ENCODE results near the gene GCKR.
"Not testable (repeated sequence)": the region's sequence is repeated elsewhere in the genome, so short reads cannot be mapped to it uniquely, and the experiment has no call there.

GCKR gene

DNA sequence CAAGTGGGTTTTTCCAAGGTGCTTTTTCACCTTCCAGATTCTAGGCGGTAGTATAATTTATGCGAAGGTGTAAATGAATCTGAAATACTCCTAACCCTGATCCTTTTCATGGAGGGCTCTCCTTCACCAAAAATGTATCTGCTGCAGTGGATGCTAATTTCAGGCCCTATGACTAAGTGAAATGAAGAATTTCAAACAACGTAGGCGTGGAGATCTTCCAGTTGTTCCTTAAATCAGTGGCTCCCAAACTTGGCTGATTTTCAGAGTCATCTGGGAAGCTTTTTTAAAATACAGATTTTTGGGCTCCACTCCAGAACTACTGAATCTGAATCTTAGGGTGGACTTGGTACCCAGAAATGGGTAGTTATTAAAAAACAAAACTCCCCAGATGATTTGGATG, 5.5 kb downstream of the GCKR start:
- DNase-seq (ENCODE audit: low read depth): no peak
- H3K4me3 ChIP-seq (ENCODE audit: low read depth, low read length): no peak overlapping the region

DNA sequence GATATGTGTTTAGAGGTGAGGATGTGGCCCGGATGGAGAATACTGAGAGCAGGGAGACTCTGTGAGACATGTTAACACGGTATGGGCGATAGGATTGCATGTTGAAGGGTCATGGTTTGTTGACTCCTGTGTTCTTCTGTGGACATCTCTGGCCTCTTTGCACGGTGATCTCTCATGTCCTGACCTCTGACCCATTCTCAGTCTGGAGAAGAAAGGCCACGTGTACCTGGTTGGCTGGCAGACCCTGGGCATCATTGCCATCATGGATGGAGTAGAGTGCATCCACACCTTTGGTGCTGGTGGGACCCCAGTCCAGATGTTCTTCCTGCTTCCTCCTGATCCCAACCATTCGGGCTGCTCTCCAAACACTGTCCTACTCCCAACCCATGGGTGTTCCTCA, 9.9 kb downstream of the GCKR start:
- H3K4me3 ChIP-seq (ENCODE audit: low read depth, low read length): no peak overlapping the region
- no peak for DNase-seq (ENCODE audit: low read depth)

DNA sequence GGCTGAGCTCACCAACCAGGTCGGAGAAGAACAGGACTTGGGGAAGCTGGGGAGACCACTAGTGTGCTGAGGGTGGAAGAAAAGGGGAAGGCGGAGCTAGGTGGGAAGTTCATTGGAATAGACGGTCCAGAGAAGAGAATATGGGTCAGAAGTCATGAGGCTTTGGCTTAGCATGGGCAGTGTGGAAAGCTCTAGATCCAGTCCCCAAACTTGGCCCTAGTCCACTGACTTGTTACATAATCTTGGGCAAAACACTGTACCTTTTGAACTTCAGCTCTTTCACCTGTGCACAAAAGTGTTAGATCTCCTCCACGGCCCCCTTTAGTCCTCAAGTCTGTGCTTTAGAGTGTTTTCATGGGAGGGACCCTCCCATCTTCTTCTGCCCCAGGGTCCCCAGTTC, 10.7 kb downstream of the GCKR start:
- no peak for DNase-seq (ENCODE audit: low read depth)
- no peak overlapping the region for H3K4me3 ChIP-seq (ENCODE audit: low read depth, low read length)

DNA sequence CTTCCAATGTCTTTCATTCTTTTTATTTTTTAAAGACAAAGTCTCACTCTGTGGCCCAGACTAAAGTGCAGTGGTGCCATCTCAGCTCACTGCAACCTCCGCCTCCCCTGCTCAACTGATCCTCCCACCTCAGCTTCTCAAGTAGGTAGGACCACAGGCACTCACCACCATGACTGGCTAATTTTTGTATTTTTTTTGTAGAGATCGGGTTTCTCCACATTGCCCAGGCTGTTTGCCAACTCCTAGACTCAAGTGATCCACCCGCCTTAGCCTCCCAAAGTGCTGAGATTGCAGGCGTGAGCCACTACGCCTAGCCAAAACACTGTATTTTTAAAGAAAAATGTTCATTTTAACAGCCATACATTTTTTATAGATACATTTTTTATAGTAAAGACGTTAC, 12.7 kb downstream of the GCKR start:
- DNase-seq (ENCODE audit: low read depth): peak; percentile 33
- no peak overlapping the region for H3K4me3 ChIP-seq (ENCODE audit: low read depth, low read length)

DNA sequence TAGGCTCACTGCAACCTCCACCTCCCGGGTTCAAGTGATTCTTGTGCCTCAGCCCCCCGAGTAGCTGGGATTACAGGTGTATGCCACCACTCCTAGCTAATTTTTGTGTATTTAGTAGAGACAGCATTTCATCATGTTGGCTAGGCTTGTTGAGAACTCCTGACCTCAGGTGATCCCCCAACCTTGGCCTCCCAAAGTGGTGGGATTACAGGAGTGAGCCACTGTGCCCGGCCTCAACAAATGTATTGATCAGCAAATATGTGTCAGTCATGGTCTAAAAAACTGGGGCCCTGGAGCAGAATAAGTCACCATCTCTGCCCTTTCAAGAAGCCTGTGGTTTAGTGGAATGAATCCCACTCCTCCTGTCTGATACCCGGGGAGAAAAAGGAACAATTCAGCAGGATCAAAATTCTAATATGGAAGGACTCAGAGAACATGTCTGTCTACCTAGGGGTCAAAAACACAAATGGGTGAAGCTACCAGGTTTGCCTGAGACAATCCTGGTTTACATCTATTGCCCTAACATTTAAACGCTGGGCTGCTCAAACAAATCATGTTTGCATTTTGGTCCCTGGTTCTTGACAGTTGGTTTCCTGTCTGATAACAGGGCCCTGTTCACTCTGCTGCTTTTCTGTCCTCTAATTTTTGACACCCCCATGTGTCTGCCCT, 21.6 kb downstream of the GCKR start:
- H3K4me3 ChIP-seq (ENCODE audit: low read depth, low read length): no peak overlapping the region
- no peak for DNase-seq (ENCODE audit: low read depth)

DNA sequence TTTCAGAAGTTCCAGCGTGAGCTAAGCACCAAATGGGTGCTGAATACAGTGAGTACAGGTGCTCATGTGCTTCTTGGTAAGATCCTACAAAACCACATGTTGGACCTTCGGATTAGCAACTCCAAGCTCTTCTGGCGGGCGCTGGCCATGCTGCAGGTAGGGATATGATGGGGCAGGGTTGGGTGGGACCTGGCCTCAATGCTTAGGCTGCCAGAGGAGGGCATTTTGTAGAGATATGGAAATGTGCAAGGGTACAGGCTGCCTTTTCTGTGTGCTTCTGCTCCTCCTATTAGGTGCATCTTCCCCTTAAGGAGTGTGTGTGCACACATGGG, 22.1 kb downstream of the GCKR start:
- no peak for DNase-seq (ENCODE audit: low read depth)
- no peak overlapping the region for H3K4me3 ChIP-seq (ENCODE audit: low read depth, low read length)

DNA sequence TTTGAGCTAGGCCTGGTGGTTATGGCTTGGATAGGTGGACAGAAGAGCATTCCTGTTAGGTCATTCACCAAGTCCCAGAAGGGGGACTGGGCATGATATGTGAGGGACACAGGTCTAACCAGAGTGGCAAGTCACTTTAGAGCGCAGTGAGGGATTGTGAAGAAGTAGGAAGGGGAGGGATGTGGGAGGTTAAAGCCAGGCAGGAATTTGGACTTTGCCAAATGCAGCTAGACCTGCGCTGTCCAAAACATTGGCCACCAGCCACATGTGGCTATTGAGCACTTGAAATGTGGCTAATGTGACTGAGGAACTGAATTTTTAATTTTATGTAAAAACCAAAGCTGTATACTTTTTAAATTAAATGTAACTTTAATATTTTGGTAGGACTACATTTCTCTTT, 23.7 kb downstream of the GCKR start:
- no peak for DNase-seq (ENCODE audit: low read depth)

DNA sequence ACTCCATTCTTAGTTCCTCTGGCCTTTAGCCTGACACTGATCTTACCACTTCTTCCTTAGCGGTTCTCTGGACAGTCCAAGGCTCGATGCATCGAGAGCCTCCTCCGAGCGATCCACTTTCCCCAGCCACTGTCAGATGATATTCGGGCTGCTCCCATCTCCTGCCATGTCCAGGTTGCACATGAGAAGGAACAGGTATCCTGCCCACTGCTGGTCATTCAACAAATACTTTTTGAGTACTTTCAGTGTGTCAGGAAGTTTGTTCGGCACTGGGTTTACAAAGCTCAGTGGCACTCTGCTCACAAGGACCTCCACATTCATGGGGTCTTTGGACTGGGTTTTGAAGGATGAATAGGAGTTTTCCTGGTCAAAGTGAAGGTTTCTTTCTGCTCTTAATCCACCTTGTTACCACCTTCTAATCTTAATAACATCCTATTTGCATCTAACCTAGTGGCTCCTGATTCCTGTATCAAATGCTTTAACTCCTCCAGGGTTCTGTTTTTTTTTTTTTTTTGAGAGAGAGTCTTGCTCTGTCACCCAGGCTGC, 25.8 kb downstream of the GCKR start:
- DNase-seq (ENCODE audit: low read depth): no peak
- no peak overlapping the region for H3K4me3 ChIP-seq (ENCODE audit: low read depth, low read length)

More for the DNA sequence above, 23.7 kb downstream of the GCKR start:
- H3K4me3 ChIP-seq (ENCODE audit: low read depth, low read length): no peak overlapping the region

DNA sequence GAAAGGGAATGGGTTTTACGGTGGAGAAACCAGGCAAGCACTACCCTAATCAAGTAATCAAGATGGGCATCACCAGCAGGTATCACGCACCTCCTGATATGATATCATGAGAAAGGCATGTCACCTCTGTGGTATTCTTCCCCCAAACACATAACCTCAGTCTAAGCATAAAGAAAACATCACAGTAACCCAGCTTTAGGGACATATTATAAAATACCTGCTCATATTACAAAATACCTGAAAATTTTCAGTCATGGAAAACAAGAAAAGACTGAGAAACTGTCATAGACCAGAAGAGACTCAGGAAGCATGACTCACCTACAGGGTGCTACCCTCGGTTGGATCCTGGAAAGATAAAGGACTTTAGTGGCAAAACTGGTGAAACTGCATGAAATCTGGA, 30.5 kb downstream of the GCKR start:
- DNase-seq (ENCODE audit: low read depth): no peak
- H3K4me3 ChIP-seq (ENCODE audit: low read depth, low read length): no peak overlapping the region

DNA sequence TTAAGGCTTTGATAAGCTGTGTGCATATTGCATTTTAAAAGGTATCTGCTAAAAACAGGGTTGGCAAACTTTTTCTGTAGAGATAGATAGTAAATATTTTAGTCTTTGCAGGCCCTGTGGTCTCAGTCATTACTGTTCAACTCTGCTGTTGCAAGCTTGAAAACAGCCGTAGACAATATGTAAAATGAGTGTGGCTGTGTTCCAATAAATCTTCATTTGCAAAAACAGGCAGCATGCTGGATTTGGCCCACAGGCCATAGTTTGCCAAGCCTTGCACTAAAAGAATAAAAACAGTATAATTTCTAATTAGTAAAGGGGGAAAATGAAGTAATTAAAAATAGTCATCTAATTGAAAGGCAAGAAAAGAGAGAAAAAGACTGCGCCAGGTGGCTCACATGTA, 35.3 kb downstream of the GCKR start:
- no peak overlapping the region for H3K4me3 ChIP-seq (ENCODE audit: low read depth, low read length)

DNA sequence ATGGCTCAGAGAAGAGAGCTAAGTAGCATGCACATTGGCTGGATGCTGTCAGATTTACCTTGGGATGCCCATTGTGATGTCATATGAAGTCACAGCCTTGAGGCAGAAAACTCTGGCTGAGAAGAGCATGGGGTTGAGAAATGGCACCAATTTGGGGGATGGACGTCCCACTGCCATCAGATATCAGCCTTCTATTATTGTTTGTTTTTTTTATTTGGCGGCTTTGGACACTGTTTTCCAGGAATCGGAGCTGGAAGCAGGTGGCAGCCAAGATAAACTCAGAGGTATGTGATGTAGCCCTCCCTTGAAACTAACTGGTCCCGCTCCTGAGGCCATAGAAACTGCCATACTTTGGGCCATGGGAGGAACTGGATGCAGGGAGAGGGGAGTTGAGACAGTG, 40.6 kb downstream of the GCKR start:
- no peak overlapping the region for H3K4me3 ChIP-seq (ENCODE audit: low read depth, low read length)
- DNase-seq (ENCODE audit: low read depth): no peak

More for the DNA sequence above, 35.3 kb downstream of the GCKR start:
- DNase-seq (ENCODE audit: low read depth): no peak

DNA sequence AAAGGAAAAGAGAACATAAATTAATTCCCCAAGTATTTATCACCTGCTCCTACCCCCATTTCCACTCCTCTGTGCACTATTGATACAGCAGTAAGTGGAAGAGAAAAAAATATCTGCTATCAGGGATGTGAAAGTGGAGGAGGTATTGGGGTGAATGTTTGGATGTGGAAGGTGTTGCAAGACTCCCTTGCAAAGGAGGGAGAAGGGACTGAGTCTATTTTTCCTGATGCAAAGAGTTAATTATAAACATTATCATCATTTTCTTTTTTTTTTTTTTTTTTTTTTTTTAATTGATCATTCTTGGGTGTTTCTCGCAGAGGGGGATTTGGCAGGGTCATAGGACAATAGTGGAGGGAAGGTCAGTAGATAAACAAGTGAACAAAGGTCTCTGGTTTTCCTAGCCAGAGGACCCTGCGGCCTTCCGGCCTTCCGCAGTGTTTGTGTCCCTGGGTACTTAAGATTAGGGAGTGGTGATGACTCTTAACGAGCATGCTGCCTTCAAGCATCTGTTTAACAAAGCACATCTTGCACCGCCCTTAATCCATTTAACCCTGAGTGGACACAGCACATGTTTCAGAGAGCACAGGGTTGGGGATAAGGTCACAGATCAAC, 42.3 kb downstream of the GCKR start:
- H3K4me3 ChIP-seq (ENCODE audit: low read depth, low read length); DNase-seq (ENCODE audit: low read depth): not testable (repeated sequence)

DNA sequence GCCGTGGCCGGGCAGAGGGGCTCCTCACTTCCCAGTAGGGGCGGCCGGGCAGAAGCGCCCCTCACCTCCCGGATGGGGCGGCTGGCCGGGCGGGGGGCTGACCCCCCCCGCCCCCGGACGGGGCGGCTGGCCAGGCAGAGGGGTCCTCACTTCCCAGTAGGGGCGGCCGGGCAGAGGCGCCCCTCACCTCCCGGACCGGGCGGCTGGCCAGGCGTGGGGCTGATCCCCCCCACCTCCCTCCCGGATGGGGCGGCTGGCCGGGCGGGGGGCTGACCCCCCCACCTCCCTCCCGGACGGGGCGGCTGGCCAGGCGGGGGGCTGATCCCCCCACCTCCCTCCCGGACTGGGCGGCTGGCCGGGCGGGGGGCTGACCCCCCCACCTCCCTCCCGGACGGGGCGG, 43.0 kb downstream of the GCKR start:
- DNase-seq (ENCODE audit: low read depth); H3K4me3 ChIP-seq (ENCODE audit: low read depth, low read length): not testable (repeated sequence)

DNA sequence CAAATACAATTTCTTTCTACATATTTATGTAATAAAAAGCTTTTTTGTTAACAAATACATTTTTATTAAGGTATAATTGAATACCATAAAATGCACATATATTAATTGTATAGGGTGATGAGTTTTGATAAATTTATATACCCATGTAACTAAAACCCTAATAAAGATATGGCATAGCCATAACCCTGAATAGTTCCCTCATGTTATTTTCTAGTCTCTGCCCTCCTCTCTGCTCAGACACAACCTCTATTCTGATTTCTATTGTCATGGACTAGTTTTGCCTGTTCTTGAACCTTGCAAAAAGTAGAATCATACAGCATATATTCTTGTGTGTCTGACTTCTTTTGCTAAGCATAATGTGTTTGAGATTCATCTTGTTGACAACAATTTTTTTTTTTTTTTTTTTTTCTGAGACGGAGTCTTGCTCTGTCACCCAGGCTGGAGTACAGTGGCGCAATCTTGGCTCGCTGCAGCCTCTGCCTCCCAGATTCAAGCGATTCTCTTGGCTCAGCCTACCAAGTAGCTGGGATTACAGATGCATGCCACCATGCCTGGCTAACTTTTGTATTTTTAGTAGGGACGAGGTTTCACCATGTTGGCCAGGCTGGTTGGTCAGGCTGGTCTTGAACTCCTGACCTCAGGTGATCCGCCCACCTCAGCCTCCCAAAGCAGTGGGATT, 47.6 kb downstream of the GCKR start:
- no peak for DNase-seq (ENCODE audit: low read depth)

DNA sequence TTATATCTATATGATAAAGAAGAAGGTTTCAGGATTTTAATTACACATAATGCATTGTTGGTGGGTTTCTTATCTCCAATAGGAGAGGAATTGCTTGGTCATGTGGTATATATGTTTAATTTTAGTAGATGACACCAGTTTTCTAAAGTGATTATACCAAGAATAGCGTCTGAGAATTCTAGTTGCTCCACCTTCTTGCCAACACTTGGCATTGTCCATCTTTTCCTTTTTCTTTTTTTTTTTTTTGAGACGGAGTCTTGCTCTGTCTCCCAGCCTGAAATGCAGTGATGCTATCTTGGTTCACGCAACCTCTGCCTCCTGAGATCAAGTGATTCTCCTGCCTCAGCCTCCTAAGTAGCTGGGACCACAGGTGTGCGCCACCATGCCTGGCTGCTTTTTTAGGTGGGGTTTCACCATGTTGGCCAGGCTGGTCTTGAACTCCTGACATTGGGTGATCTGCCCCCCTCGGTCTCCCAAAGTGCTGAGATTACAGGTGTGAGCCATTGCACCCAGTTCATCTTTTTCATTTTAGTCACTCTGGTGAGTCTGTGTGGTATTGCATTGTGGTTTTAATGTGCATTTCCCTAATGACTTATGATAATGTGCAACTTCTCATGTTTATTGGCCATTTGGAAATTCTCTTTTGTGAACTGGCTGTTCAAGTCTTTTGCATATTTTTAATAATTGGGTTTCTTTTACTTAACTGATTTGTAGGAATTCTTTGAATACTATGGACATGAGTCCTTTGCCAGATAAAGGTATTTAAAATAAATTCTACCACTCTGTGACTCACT, 48.9 kb downstream of the GCKR start:
- no peak for DNase-seq (ENCODE audit: low read depth)
- H3K4me3 ChIP-seq (ENCODE audit: low read depth, low read length): no peak overlapping the region

More for the DNA sequence above, 47.6 kb downstream of the GCKR start:
- H3K4me3 ChIP-seq (ENCODE audit: low read depth, low read length): no peak overlapping the region

DNA sequence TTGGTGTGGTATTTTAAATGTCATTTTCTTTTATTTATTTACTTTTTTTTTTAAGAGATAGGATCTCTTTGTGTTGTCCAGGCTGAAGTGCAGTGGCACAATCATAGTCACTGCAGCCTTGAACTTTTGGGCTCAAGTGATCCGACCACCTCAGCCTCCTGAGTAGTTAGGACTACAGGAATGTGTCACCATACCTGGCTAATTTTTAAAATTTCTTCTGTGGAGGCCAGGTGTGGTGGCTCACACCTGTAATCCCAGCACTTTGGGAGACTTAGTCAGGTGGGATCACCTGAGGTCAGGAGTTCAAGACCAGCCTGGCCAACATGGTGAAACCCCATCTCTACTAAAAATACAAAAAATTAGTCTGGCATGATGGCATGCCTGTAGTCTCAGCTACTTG, 52.7 kb downstream of the GCKR start:
- DNase-seq (ENCODE audit: low read depth): no peak
- no peak overlapping the region for H3K4me3 ChIP-seq (ENCODE audit: low read depth, low read length)

DNA sequence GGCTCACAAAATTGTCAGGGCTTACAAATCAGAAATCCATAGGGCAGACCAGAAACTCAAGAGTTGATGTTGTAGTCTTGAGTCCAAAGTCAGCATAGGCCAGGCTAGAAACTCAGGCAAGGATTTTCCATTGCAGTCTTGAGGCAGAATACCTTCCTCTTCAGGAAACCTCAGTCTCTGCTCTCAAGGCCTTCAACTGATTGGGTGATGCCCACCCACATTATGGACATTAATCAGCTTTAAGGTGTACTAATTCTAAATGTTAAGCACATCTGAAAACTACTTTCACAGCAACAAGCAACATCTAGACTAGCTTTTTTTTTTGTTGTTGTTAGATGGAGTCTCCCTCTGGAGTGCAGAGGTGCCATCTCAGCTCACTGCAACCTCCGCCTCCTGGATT, 54.9 kb downstream of the GCKR start:
- no peak for DNase-seq (ENCODE audit: low read depth)
- no peak overlapping the region for H3K4me3 ChIP-seq (ENCODE audit: low read depth, low read length)

DNA sequence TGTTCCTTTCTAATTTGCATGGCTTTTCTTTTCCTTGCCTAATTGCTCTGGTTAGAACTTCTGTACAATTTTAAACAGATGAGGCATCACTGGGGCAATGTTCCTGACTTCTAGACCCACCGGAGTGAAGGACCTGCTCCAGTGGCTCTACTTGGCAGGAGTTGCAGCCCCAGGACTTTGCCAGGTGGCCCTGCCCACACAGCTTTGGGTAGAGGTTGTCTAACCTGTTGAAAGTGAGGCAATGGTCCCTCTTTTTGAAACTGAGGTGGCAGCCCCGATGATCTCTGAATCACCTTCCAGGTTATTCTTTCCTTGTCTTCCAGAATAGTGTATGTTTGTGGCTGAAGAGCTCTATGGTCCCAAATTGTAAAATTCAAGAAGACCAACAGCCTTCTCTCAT, 56.3 kb downstream of the GCKR start:
- no peak overlapping the region for H3K4me3 ChIP-seq (ENCODE audit: low read depth, low read length)
- no peak for DNase-seq (ENCODE audit: low read depth)

DNA sequence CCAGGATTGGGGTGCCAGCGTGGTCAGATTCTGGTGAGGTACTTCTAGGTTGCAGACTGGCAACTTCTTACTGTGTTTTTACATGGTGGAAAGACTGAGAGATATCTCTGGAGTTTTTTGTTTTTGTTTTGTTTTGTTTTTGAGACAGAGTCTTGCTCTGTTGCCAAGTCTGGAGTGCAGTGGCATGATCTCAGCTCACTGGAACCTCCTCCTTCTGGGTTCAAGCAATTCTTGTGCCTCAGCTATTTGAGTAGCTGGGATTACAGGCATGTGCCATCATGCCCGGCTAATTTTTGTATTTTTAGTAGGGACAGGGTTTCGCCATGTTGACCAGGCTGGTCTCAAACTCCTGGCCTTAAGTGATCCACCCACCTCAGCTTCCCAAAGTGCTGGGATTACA, 57.8 kb downstream of the GCKR start:
- not testable (repeated sequence) for DNase-seq (ENCODE audit: low read depth); H3K4me3 ChIP-seq (ENCODE audit: low read depth, low read length)

DNA sequence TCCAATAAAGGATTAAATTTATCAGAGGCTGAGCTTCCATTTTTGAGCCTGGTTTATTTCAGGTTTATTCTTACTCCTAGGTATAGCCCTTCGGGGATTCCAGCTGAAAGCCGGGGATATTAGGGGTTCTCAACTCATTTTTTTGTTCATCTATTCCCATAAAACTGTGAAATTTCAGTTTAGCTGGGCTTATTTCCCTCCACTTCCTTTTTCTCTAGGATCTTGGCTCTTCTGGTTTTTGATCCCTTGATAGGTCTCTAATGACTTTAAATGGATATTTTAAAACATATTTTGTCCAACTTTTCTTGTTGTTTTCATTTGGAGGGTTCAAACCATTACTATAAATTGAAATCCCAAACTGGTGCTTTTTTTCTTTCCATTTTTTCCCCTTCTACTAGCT, 62.6 kb downstream of the GCKR start:
- H3K4me3 ChIP-seq (ENCODE audit: low read depth, low read length): no peak overlapping the region
- no peak for DNase-seq (ENCODE audit: low read depth)

Measured in skeletal muscle cell (primary cell).